Lung (tissue), 12 donors: ENCODE measurements around the gene IQGAP2. TPM values are rescaled to one million over a fixed set of nuclear protein-coding genes. Genes with fewer than 3 reads are reported as not detected.

Source experiments
- ATAC-seq: fragments of 200-7000 bp; cut with Tn5 transposase; one replicate; pipeline ENCODE4 v1.9.1; 2020; ENCODE audit warnings: moderate number of reproducible peaks; ENCODE audit not compliant: insufficient read depth, low FRiP score
- DNase-seq, 3 donors: peaks; one replicate each; pipeline ENCODE4 v3.0.0-alpha.2; 2013 to 2017
- H3K27ac ChIP-seq, 2 donors: one replicate each; pipeline ENCODE4 v1.5.1; 2013; ENCODE audit warnings: mild to moderate bottlenecking in 2 of 2, moderate library complexity in 2 of 2, control low read depth in 1 of 2, inconsistent platforms in 1 of 2, low read depth in 1 of 2, low read length in 1 of 2
- H3K27me3 ChIP-seq, 3 donors: one replicate each; pipeline ENCODE4 v1.5.1; 2013; ENCODE audit warnings: low read length in 2 of 3; ENCODE audit not compliant: control insufficient read depth in 3 of 3, insufficient read depth in 3 of 3
- H3K36me3 ChIP-seq, 4 donors: one replicate each; pipeline ENCODE4 v1.5.1; 2013; ENCODE audit warnings: low read length in 4 of 4, mild to moderate bottlenecking in 1 of 4, moderate library complexity in 1 of 4; ENCODE audit not compliant: control insufficient read depth in 4 of 4, insufficient read depth in 4 of 4
- H3K4me1 ChIP-seq, 5 donors: one replicate each; pipeline ENCODE4 v1.5.1; 2013; ENCODE audit warnings: low read length in 5 of 5, mild to moderate bottlenecking in 2 of 5, moderate library complexity in 1 of 5; ENCODE audit not compliant: control insufficient read depth in 5 of 5, insufficient read depth in 5 of 5
- H3K4me3 ChIP-seq: one replicate; pipeline ENCODE4 v1.5.1; 2013; ENCODE audit warnings: mild to moderate bottlenecking, control low read depth, moderate library complexity
- H3K9ac ChIP-seq, 2 donors: one replicate each; pipeline ENCODE4 v1.5.1; 2013; ENCODE audit warnings: low read length in 2 of 2, control low read depth in 1 of 2; ENCODE audit not compliant: insufficient read depth in 1 of 2
- H3K9me3 ChIP-seq, 4 donors: one replicate each; pipeline ENCODE4 v1.5.1; 2013; ENCODE audit warnings: low read length in 3 of 4, mild to moderate bottlenecking in 1 of 4, moderate library complexity in 1 of 4; ENCODE audit not compliant: control insufficient read depth in 4 of 4, insufficient read depth in 3 of 4
- CTCF ChIP-seq: IDR thresholded peaks from 2 replicates; pipeline ENCODE4 v1.5.1; 2012; ENCODE audit warnings: mild to moderate bottlenecking; ENCODE audit errors: control extremely low read depth, extremely low read depth
- WGBS, 2 donors: extraction: QIAGEN DNeasy Blood & Tissue Kit; methylation state at CpG; one replicate each; pipeline ENCODE4 v1.1.7; 2013; 5-methylcytosine and 5-hydroxymethylcytosine counted together
- polyA plus RNA-seq, 2 donors: library from polyadenylated mRNA; stranded (reverse); fragments of 200-250 nt; gene quantifications; one replicate each; pipeline ENCODE4 v1.2.1, GENCODE V29; 2013
- total RNA-seq, 2 donors: library from RNA; depleted of rRNA in 1 of 2; stranded (reverse); fragments of >200 nt in 1 of 2; gene quantifications; one replicate each; pipeline ENCODE4 v1.2.1, GENCODE V29; 2014 to 2021
- donor health status: control.
- donor health status: control.
- donor health status: Bipolar disorder and iron deficiency.
- donor health status: healthy.
- donor health status: DM: yes; HTN: yes; CAD: no.

IQGAP2 gene
- total and polyA plus RNA-seq, 4 donors, result 6.0 to 33.6 (median 13.7) TPM

GRCh38 chr5:76724871-76725270 lies 321.8 kb downstream of the IQGAP2 start:
- 85 to 89% methylated on average over 4 of the region's 4 CpGs for WGBS, 2 donors
- DNase-seq, result no peak
- peaks cover 0 to 17% (median 3%) of the 10 kb centered on the region in 4 donors for H3K36me3 ChIP-seq
- H3K4me1 ChIP-seq, result peaks cover 0 to 9% (median 0%) of the 10 kb centered on the region in 5 donors
- no peak overlapping the region for H3K4me3 ChIP-seq
- peaks cover 0 to 14% (median 3%) of the 10 kb centered on the region in 4 donors for H3K9me3 ChIP-seq
- no peak overlapping the region for H3K27ac ChIP-seq
- no peaks in the 10 kb centered on the region for H3K27me3 ChIP-seq
- ATAC-seq, result no peak
- H3K9ac ChIP-seq, result no peak overlapping the region
- TF ChIP-seq CTCF, result no peak

- ATAC-seq, result no peak
- Histone ChIP-seq H3K36me3 (peaks cover 0 to 17% (median 9%) of the 10 kb centered on the region in 4 donors), H3K4me3 (no peak overlapping the region), H3K4me1 (no peaks in the 10 kb centered on the region), H3K27me3 (no peaks in the 10 kb centered on the region), H3K27ac (no peak overlapping the region), H3K9me3 (peaks cover 0 to 20% (median 6%) of the 10 kb centered on the region in 4 donors), H3K9ac (no peak overlapping the region)
- TF ChIP-seq CTCF, result no peak
- no peak for DNase-seq
- 71 to 75% methylated on average over 4 of the region's 4 CpGs for WGBS, 2 donors
These were observed 325.9 kb downstream of the IQGAP2 start for GRCh38 chr5:76728965-76729364.

- Histone ChIP-seq H3K9ac (no peak overlapping the region), H3K27me3 (no peaks in the 10 kb centered on the region), H3K9me3 (peaks cover 0 to 20% (median 6%) of the 10 kb centered on the region in 4 donors), H3K27ac (no peak overlapping the region), H3K4me1 (no peaks in the 10 kb centered on the region), H3K4me3 (no peak overlapping the region), H3K36me3 (peaks cover 2 to 15% (median 9%) of the 10 kb centered on the region in 4 donors)
- no peak for ATAC-seq
- TF ChIP-seq CTCF, result no peak
- WGBS, 2 donors, result 94 to 95% methylated on average over 5 of the region's 5 CpGs
- DNase-seq, result no peak
These were observed 326.5 kb downstream of the IQGAP2 start for GRCh38 chr5:76729373-76730290.
